Loucy (cell line): ENCODE results near the gene IL34.

Source experiments
- H2AFZ ChIP-seq: fragments of 200-600 bp; sonication (generic); 2 replicates; pipeline ENCODE4 v1.6.0; 2016; ENCODE audit warnings: antibody characterized with exemption, mild to moderate bottlenecking, low read length, moderate library complexity
- H3F3A ChIP-seq: fragments of 200-600 bp; 2 replicates; pipeline ENCODE4 v1.6.0; 2016; ENCODE audit warnings: antibody characterized with exemption, low read depth, mild to moderate bottlenecking
- H3K27me3 ChIP-seq: fragments of 200-600 bp; sonication (generic); 2 replicates; pipeline ENCODE4 v1.6.1; 2014; ENCODE audit warnings: low read length, mild to moderate bottlenecking; ENCODE audit not compliant: insufficient read depth, poor library complexity, severe bottlenecking
- H3K36me3 ChIP-seq: fragments of 200-600 bp; sonication (generic); 2 replicates; pipeline ENCODE4 v1.6.1; 2016; ENCODE audit warnings: low read length; ENCODE audit not compliant: insufficient read depth
- H3K4me1 ChIP-seq: fragments of 200-600 bp; sonication (generic); 2 replicates; pipeline ENCODE4 v1.5.1; 2014; ENCODE audit warnings: low read length, mild to moderate bottlenecking; ENCODE audit not compliant: insufficient read depth, poor library complexity, severe bottlenecking
- H3K4me2 ChIP-seq: fragments of 200-600 bp; sonication (generic); 2 replicates; pipeline ENCODE4 v1.6.0; 2014; ENCODE audit warnings: antibody characterized with exemption, low read length, low read depth, mild to moderate bottlenecking; ENCODE audit not compliant: poor library complexity, severe bottlenecking
- H3K4me3 ChIP-seq: fragments of 200-600 bp; sonication (generic); 2 replicates; pipeline ENCODE4 v1.5.1; 2014; ENCODE audit warnings: low read length, mild to moderate bottlenecking, mixed read lengths; ENCODE audit not compliant: poor library complexity, severe bottlenecking
- H3K79me2 ChIP-seq: fragments of 200-600 bp; sonication (generic); 2 replicates; pipeline ENCODE4 v1.6.1; 2014; ENCODE audit warnings: low read length; ENCODE audit not compliant: insufficient read depth
- H3K9ac ChIP-seq: fragments of 200-600 bp; sonication (generic); 2 replicates; pipeline ENCODE4 v1.6.0; 2014; ENCODE audit warnings: mild to moderate bottlenecking, low read depth, low read length, moderate library complexity; ENCODE audit not compliant: poor library complexity, severe bottlenecking
- H3K9me2 ChIP-seq: fragments of 200-600 bp; sonication (generic); replicated peaks from 2 replicates; pipeline ENCODE4 v1.6.1; 2016; ENCODE audit warnings: low read depth, low read length, mixed read lengths
- H3K9me3 ChIP-seq: fragments of 200-600 bp; sonication (generic); 2 replicates; pipeline ENCODE4 v1.6.1; 2014; ENCODE audit warnings: mild to moderate bottlenecking, antibody characterized with exemption, low read length, low read depth; ENCODE audit not compliant: insufficient read depth
- H4K20me1 ChIP-seq: fragments of 200-600 bp; sonication (generic); 2 replicates; pipeline ENCODE4 v1.6.0; 2014; ENCODE audit warnings: antibody characterized with exemption, low read length, mild to moderate bottlenecking; ENCODE audit not compliant: insufficient read depth, poor library complexity, severe bottlenecking
- EZH2phosphoT487 ChIP-seq: fragments of 200-600 bp; IDR thresholded peaks from 2 replicates; pipeline ENCODE4 v1.6.1; 2018; ENCODE audit warnings: antibody characterized with exemption, mild to moderate bottlenecking, moderate library complexity, borderline replicate concordance
- TF ChIP-seq, protein P1 (sequence below): fragments of 200-600 bp; sonication (generic); conservative IDR thresholded peaks from 2 replicates; pipeline ENCODE4 v1.5.1; 2014; ENCODE audit warnings: mild to moderate bottlenecking, antibody characterized with exemption, low read length

Gene IL34

DNA sequence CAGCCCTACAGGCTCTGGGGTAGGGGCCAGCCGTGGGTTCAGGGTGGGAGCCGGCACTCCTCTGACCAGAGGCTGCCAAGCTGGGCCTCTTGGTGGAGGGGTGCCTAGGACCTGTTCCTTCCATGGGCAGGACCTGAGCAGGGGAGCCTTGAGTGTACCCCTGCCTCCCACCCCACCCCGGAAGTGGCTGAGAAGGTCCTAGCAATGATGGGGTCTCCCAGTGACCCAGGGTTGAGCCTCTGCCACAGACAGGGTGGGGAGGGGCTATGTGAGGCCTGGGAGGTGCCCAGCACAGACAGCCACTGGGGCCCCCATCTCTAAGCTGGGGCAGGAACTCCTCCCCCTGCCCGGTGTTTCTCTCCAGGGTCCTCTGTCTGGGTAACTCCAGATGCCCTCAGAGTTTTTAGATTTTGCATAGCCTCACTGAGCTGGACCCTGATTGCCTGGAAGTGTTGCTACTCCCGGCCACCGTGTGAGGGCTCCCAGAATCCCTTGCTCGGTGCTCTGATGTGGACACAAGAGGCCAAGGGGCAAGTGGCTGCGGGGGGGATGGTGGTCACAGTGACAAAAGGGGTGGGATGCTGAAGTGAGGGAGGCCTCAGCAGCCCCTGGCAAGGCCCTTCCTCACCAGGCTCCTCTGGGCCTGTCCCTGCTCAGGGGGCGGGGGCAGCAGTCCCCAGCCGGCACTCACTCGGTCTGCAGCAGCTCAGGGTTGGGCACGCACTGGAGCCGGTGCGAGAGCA lies 45.9 kb downstream of the IL34 start:
- Histone ChIP-seq H3K9me3 (no peaks in the 10 kb centered on the region), H3K36me3 (no peaks in the 10 kb centered on the region), H4K20me1 (no peaks in the 10 kb centered on the region), H3K9ac (no peak overlapping the region), H3K9me2 (no peaks in the 10 kb centered on the region), H3K4me2 (no peak overlapping the region), H3K4me1 (peaks cover 43% of the 10 kb centered on the region), H2AFZ (no peak overlapping the region), H3K79me2 (0 out of 2 replicates have a peak, but pooled peaks cover 4% of the 10 kb centered on the region), H3K4me3 (no peak overlapping the region), H3K27me3 (no peaks in the 10 kb centered on the region), H3F3A (no peaks in the 10 kb centered on the region)
- TF ChIP-seq, protein P1, sequence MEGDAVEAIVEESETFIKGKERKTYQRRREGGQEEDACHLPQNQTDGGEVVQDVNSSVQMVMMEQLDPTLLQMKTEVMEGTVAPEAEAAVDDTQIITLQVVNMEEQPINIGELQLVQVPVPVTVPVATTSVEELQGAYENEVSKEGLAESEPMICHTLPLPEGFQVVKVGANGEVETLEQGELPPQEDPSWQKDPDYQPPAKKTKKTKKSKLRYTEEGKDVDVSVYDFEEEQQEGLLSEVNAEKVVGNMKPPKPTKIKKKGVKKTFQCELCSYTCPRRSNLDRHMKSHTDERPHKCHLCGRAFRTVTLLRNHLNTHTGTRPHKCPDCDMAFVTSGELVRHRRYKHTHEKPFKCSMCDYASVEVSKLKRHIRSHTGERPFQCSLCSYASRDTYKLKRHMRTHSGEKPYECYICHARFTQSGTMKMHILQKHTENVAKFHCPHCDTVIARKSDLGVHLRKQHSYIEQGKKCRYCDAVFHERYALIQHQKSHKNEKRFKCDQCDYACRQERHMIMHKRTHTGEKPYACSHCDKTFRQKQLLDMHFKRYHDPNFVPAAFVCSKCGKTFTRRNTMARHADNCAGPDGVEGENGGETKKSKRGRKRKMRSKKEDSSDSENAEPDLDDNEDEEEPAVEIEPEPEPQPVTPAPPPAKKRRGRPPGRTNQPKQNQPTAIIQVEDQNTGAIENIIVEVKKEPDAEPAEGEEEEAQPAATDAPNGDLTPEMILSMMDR: no peak
- no peak for TF ChIP-seq EZH2phosphoT487

GRCh38 chr16:70692873-70693671 lies 46.7 kb downstream of the IL34 start:
- no peaks in the 10 kb centered on the region for H3K27me3 ChIP-seq
- H3K4me2 ChIP-seq: no peak overlapping the region

GRCh38 chr16:70694088-70694867 lies 47.9 kb downstream of the IL34 start:
- peak overlapping the region; percentile 74 for H3K9ac ChIP-seq
- no peak overlapping the region for H2AFZ ChIP-seq
- H3K79me2 ChIP-seq: 0 out of 2 replicates have a peak, but pooled peaks cover 4% of the 10 kb centered on the region
- H3K36me3 ChIP-seq: peaks cover 3% of the 10 kb centered on the region; the same call in 1 of the 2 replicates
- no peaks in the 10 kb centered on the region for H4K20me1 ChIP-seq
- H3F3A ChIP-seq: no peaks in the 10 kb centered on the region
- H3K4me2 ChIP-seq: peak overlapping the region; percentile 68
- H3K9me2 ChIP-seq: no peaks in the 10 kb centered on the region
- no peaks in the 10 kb centered on the region for H3K9me3 ChIP-seq
- TF ChIP-seq EZH2phosphoT487: no peak
- TF ChIP-seq, protein P1: no peak
- H3K4me3 ChIP-seq: no peak overlapping the region
- H3K4me1 ChIP-seq: peaks cover 49% of the 10 kb centered on the region
- no peaks in the 10 kb centered on the region for H3K27me3 ChIP-seq

More at GRCh38 chr16:70692873-70693671, 46.7 kb downstream of the IL34 start:
- Histone ChIP-seq H3K36me3 (no peaks in the 10 kb centered on the region), H3K4me1 (peaks cover 48% of the 10 kb centered on the region), H3K79me2 (0 out of 2 replicates have a peak, but pooled peaks cover 4% of the 10 kb centered on the region), H3K9ac (no peak overlapping the region), H3K9me3 (no peaks in the 10 kb centered on the region), H4K20me1 (no peaks in the 10 kb centered on the region), H3F3A (no peaks in the 10 kb centered on the region), H2AFZ (no peak overlapping the region), H3K4me3 (no peak overlapping the region), H3K9me2 (no peaks in the 10 kb centered on the region)
- TF ChIP-seq EZH2phosphoT487: no peak
- TF ChIP-seq, protein P1: no peak
